PFSK-1 (cell line): ENCODE measurements around the gene CD163L1. TPM values are rescaled to one million over a fixed set of nuclear protein-coding genes. Genes with fewer than 3 reads are reported as not detected.

ENCODE experiments used
- FOXP2 ChIP-seq: optimal IDR thresholded peaks from 2 replicates; pipeline ENCODE3; 2011; ENCODE audit warnings: borderline replicate concordance, control low read depth, inconsistent platforms; ENCODE audit not compliant: insufficient read depth; ENCODE audit errors: extremely low read length, extremely low read depth
- POLR2AphosphoS5 ChIP-seq: IDR thresholded peaks from 2 replicates; pipeline ENCODE4 v1.6.1; 2012; ENCODE audit warnings: low read depth, mild to moderate bottlenecking, control low read depth, low read length, moderate library complexity
- REST ChIP-seq, 2 experiments: IDR thresholded peaks; 2 replicates each; pipeline versions ENCODE4 v1.6.1 to v1.8.0; 2011 to 2012; ENCODE audit warnings: low read depth in 2 of 2, low read length in 2 of 2, control low read depth in 1 of 2, inconsistent platforms in 1 of 2, mild to moderate bottlenecking in 1 of 2, moderate library complexity in 1 of 2; ENCODE audit not compliant: insufficient read depth in 1 of 2
- SIN3A ChIP-seq: IDR thresholded peaks from 2 replicates; pipeline ENCODE4 v1.6.1; 2012; ENCODE audit warnings: mild to moderate bottlenecking, low read length, moderate library complexity, borderline replicate concordance; ENCODE audit not compliant: insufficient read depth
- TAF1 ChIP-seq: IDR thresholded peaks from 2 replicates; pipeline ENCODE4 v1.6.1; 2012; ENCODE audit warnings: low read length, control low read depth, borderline replicate concordance; ENCODE audit not compliant: insufficient read depth
- polyA plus RNA-seq: library from polyadenylated mRNA; unstranded; fragments of >200 nt; gene quantifications from one replicate; pipeline ENCODE4 v1.2.1, GENCODE V29; 2012; ENCODE audit warnings: low read depth, missing spikeins; ENCODE audit not compliant: insufficient read length

The CD163L1 gene
- not detected for polyA plus RNA-seq

DNA sequence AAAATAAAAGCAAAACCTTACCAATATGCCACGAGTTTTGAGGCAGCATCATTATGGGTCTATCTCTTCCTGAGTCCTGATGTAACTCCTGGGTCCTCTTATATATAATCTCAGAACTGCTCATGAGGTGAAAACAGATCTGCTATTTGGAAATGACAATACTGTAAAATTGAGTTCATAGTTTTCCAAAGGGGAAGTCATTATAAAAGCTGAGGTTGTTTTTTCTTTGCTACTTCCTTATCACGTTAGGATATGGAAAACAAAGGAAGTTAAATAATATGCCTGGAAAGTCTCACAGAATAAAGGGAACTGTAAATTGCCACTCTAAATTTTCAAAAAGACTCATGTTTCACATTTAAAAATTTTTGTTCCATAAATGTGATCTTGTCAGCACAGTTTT, at the start of gene CD163L1:
TSS of gene CD163L1 (minus strand) at position 78 of the 400 bp plus-strand sequence. CDS start at position 52, 26 bp downstream.
- TF ChIP-seq SIN3A (no peak), TAF1 (no peak), FOXP2 (no peak), REST (IDR thresholded peaks at IDR 0.05; ENCODE audit: insufficient read depth in 1 of 2, low read depth in 2 of 2, low read length in 2 of 2) (no peak), POLR2AphosphoS5 (no peak)

DNA sequence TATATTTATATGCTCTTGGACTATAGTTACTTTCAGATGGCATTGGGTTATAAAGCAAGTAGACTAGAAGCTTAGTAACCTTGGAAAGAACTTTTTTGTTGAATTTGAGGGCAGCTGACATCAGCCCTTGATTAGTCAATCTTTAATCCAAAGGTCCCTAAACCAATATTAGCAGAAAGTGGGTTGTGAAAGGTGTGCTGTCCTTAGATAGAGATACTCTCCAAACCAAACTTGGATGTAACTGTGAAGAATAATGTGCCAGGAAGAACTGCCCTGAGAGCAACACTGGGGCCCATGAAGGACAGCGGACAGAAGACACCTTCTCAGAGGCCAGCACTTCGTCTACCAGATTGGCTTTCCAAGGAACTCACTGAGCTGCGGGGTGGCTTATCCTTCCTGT, 49.1 kb upstream of the CD163L1 start:
- no peak for TF ChIP-seq TAF1
- no peak for TF ChIP-seq FOXP2
- no peak for TF ChIP-seq SIN3A
- no peak for TF ChIP-seq POLR2AphosphoS5
- no peak for TF ChIP-seq REST (IDR thresholded peaks at IDR 0.05; ENCODE audit: insufficient read depth in 1 of 2, low read depth in 2 of 2, low read length in 2 of 2)

DNA sequence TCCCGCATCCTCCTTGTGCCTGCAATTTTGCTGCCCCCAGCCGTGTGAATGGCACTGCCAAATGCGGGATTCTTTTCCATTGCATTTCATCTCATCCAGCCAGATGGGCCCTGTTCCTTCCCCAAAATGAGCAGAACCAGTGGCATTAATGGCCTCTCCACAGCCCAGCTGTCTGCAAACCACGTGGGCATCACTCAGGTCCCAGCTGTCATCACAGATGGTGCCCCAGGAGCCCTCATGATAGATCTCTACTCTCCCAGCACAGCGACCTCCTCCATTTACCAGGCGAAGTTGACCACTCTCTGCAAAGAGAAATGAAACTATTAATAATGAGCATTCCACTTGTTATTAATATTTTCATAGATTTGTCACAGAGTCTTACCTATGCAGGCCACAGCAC, 42.6 kb upstream of the CD163L1 start:
- TF ChIP-seq TAF1 (no peak), SIN3A (no peak), POLR2AphosphoS5 (no peak)

DNA sequence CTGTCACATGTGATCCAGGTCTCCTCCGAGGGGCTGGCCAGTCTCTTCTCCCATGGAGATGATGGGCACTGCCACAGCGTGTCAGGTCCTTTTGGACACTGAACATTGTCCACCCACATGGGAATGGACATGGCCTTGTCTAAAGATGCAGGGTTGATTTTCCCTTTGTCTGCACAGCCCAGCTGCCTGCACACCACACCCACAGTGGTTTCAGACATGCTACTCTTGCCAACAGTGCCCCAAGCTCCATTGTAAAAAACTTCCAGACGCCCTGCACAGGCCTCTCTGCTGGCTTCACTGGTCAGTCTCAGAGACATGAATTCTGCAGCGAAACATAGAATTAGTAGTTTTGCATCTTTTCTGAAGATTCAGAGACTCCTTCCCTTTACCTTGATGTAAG, 41.1 kb upstream of the CD163L1 start:
- TF ChIP-seq REST (IDR thresholded peaks at IDR 0.05; ENCODE audit: insufficient read depth in 1 of 2, low read depth in 2 of 2, low read length in 2 of 2) (no peak), SIN3A (no peak), TAF1 (no peak)

DNA sequence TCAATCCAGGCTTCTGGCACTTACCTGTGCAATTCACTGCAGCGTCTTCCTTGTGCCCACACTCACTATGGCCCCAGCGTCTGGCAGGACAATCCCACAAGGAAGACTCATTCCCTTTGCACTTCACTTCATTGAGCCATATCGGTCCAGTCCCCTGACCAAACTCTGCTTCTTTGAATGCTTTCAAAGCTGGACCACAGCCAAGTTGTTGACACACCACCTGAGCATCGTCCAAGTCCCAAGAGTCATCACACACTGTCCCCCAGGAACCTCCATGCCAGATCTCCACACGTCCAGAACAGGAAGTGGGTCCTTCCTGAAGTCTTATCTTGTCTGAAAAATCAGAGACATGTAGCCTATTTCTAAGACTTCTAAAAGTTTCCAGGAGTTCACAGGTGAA, 39.4 kb upstream of the CD163L1 start:
- no peak for TF ChIP-seq SIN3A
- TF ChIP-seq FOXP2, result no peak
- TF ChIP-seq REST (IDR thresholded peaks at IDR 0.05; ENCODE audit: insufficient read depth in 1 of 2, low read depth in 2 of 2, low read length in 2 of 2), result no peak
- TF ChIP-seq TAF1, result no peak
- TF ChIP-seq POLR2AphosphoS5, result no peak
